ENCODE data around the gene GMPPA. TPM values are rescaled to one million over a fixed set of nuclear protein-coding genes. Genes with fewer than 3 reads are reported as not detected.
A peak's percentile ranks its signal among the peaks of the same experiment; 100 is the strongest.

Gene GMPPA
- total RNA-seq, 2 donors from 2014 or later, result 21.6 to 23.3 TPM

DNA sequence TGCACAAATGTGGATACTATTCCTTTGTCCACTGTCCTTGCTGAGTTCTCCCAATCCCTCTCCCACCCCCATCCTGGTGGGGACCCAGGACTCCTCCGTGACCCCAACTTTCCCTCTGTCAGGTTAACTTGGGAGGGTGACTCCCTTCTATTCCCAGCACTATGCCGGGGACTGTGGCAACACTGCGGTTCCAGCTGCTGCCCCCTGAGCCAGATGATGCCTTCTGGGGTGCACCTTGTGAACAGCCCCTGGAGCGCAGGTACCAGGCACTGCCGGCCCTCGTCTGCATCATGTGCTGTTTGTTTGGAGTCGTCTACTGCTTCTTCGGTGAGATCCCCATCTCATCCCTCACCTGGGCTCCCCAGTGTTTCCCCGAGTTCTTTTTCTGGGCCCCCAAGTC is 45.9 kb downstream of the GMPPA start:
- no peak for DNase-seq (ENCODE audit: low spot score)
- Histone ChIP-seq H3K9me3 (no peaks in the 10 kb centered on the region), H3K27me3 (no peaks in the 10 kb centered on the region), H3K4me1 (peaks cover 0 to 30% of the 10 kb centered on the region in 2 donors), H3K27ac (peak overlapping the region; percentile 94), H3K4me3 (peak overlapping the region in 1 of 2 donors; percentile 77), H3K36me3 (peaks cover 17% of the 10 kb centered on the region)
- TF ChIP-seq CTCF (IDR thresholded peaks at IDR 0.05), result no peak

GRCh38 chr2:219545295-219545942 is 46.7 kb downstream of the GMPPA start:
- no peak overlapping the region for H3K4me3 ChIP-seq
- no peak for DNase-seq (ENCODE audit: low spot score)
- H3K4me1 ChIP-seq, result peaks cover 0 to 29% of the 10 kb centered on the region in 2 donors
- H3K9me3 ChIP-seq, result no peaks in the 10 kb centered on the region
- H3K36me3 ChIP-seq, result peaks cover 8% of the 10 kb centered on the region
- no peaks in the 10 kb centered on the region for H3K27me3 ChIP-seq
- TF ChIP-seq CTCF (IDR thresholded peaks at IDR 0.05), result no peak
- H3K27ac ChIP-seq, result no peak overlapping the region

DNA sequence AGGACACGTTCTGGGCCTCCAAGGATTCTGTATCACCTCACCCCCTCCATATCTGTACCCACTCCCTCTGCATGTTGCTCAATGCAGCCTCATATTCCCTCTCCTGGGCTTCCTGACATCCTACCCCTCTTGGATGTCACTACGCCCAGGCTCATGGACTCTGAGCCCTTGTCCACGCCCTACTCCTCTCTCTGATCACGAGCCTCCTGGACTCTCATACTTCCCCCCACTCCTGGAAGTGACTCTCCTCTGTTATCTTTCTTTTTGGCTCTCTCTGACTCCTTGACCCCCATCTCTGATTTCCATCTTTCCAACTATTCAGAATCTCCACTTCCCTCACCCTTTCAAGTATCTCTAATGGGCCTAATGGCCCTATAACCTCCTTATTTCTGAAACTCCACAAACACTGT is 47.3 kb downstream of the GMPPA start:
- H3K9me3 ChIP-seq, result no peaks in the 10 kb centered on the region
- H3K27ac ChIP-seq, result no peak overlapping the region
- no peak overlapping the region for H3K4me3 ChIP-seq
- TF ChIP-seq CTCF (IDR thresholded peaks at IDR 0.05), result no peak
- DNase-seq (ENCODE audit: low spot score), result no peak
- no peaks in the 10 kb centered on the region for H3K27me3 ChIP-seq
- peaks cover 4% of the 10 kb centered on the region for H3K36me3 ChIP-seq
- peaks cover 0 to 29% of the 10 kb centered on the region in 2 donors for H3K4me1 ChIP-seq

GRCh38 chr2:219547621-219548020 is 48.9 kb downstream of the GMPPA start:
- no peak for TF ChIP-seq CTCF (IDR thresholded peaks at IDR 0.05)
- Histone ChIP-seq H3K4me3 (no peak overlapping the region), H3K27me3 (no peaks in the 10 kb centered on the region), H3K27ac (no peak overlapping the region), H3K4me1 (peaks cover 0 to 26% of the 10 kb centered on the region in 2 donors), H3K9me3 (no peaks in the 10 kb centered on the region), H3K36me3 (no peaks in the 10 kb centered on the region)
- DNase-seq (ENCODE audit: low spot score), result no peak

GRCh38 chr2:219548990-219549389 is 50.3 kb downstream of the GMPPA start:
- no peaks in the 10 kb centered on the region for H3K9me3 ChIP-seq

More at GRCh38 chr2:219548990-219549389, 50.3 kb downstream of the GMPPA start:
- H3K4me3 ChIP-seq, result no peak overlapping the region
- no peak for DNase-seq (ENCODE audit: low spot score)
- H3K27me3 ChIP-seq, result no peaks in the 10 kb centered on the region
- H3K36me3 ChIP-seq, result no peaks in the 10 kb centered on the region
- H3K4me1 ChIP-seq, result peaks cover 0 to 28% of the 10 kb centered on the region in 2 donors
- no peak for TF ChIP-seq CTCF (IDR thresholded peaks at IDR 0.05)
- no peak overlapping the region for H3K27ac ChIP-seq

All from right atrium auricular region (tissue), 2 donors.